ENCODE data around the gene MMP28. TPM values are rescaled to one million over a fixed set of nuclear protein-coding genes. Genes with fewer than 3 reads are reported as not detected.

Gene MMP28
- total RNA-seq, 4 donors from 2014 or later: 75.5 to 150 (median 116) TPM

GRCh38 chr17:35804658-35805192 is 9.3 kb upstream of the MMP28 start:
- intact Hi-C loops (cut with DNase I): loop anchor here (1.0 to 2.0 kb wide), 2 partner anchors 35 to 40 kb away; no protein-coding TSS in a partner anchor
- 41% methylated on average over 1 of the region's 1 CpG for WGBS
- H3K9me3 ChIP-seq: no peaks in the 10 kb centered on the region
- TF ChIP-seq POLR2A (IDR thresholded peaks at IDR 0.05; ENCODE audit: low read depth) (no peak), CTCF (IDR thresholded peaks at IDR 0.05) (peak; percentile 90 to 99 (median 91)), EP300 (IDR thresholded peaks at IDR 0.05) (no peak), POLR2AphosphoS5 (IDR thresholded peaks at IDR 0.05) (peak; percentile 43 to 72)
- H3K4me3 ChIP-seq: no peak overlapping the region
- no peaks in the 10 kb centered on the region for H3K27me3 ChIP-seq
- H3K36me3 ChIP-seq: no peaks in the 10 kb centered on the region
- no peak for DNase-seq (ENCODE audit: extremely low spot score)
- peaks cover 32 to 53% (median 50%) of the 10 kb centered on the region in 4 donors for H3K4me1 ChIP-seq
- H3K27ac ChIP-seq (replicated peaks in 1 of 4): peak overlapping the region; percentile 61 to 74 (median 66)

DNA sequence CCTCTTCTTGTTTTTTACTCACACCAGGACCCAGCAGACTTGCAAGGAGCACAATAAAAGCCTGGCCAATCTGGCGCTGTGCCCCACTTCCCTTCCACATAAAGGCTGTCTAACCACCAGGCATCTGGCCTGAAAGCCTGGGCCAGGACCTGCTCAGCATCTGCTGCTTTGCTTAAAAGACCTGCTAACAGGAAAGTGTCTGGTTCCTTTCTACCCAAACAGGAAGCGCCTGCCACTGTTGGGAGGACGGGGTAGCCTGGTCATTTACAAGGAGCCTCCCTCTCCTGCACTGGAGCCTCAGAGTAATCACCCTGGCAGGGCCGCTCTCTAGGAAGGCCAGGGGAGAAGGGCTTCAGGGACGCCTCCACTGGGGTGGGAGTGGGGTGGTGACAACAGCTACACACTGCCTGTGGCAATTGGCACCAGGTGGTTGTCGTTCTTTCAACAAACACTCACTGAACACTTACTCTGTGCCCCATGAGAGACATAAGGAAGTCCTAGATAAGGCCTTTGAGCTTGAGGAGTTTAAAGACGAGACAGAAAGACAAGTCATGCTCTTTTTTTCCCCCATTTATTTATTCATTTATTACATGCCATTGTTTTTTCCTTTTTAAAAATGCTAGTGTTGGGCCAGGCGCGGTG is 6.3 kb upstream of the MMP28 start:
- no peaks in the 10 kb centered on the region for H3K36me3 ChIP-seq

GRCh38 chr17:35799942-35800341 is 4.5 kb upstream of the MMP28 start:
- Histone ChIP-seq H3K27me3 (peaks cover 0 to 3% (median 0%) of the 10 kb centered on the region in 4 donors), H3K9me3 (no peaks in the 10 kb centered on the region), H3K4me1 (peaks cover 42 to 77% (median 71%) of the 10 kb centered on the region in 4 donors), H3K36me3 (no peaks in the 10 kb centered on the region), H3K4me3 (no peak overlapping the region), H3K27ac (replicated peaks in 1 of 4) (peak overlapping the region; percentile 72 to 82 (median 74))
- no peak for DNase-seq (ENCODE audit: extremely low spot score)
- TF ChIP-seq CTCF (IDR thresholded peaks at IDR 0.05): no peak
- TF ChIP-seq EP300 (IDR thresholded peaks at IDR 0.05): no peak
- TF ChIP-seq POLR2AphosphoS5 (IDR thresholded peaks at IDR 0.05): peak; percentile 68 to 71
- no peak for TF ChIP-seq POLR2A (IDR thresholded peaks at IDR 0.05; ENCODE audit: low read depth)
- intact Hi-C loops (cut with DNase I): no loop called here

More for the DNA sequence above, 6.3 kb upstream of the MMP28 start:
- intact Hi-C loops (cut with DNase I): no loop called here
- TF ChIP-seq POLR2A (IDR thresholded peaks at IDR 0.05; ENCODE audit: low read depth) (no peak), POLR2AphosphoS5 (IDR thresholded peaks at IDR 0.05) (peak; percentile 58 to 67), EP300 (IDR thresholded peaks at IDR 0.05) (no peak), CTCF (IDR thresholded peaks at IDR 0.05) (no peak)
- peaks cover 32 to 66% (median 59%) of the 10 kb centered on the region in 4 donors for H3K4me1 ChIP-seq
- H3K27me3 ChIP-seq: no peaks in the 10 kb centered on the region
- WGBS: 49% methylated on average over 7 of the region's 9 CpGs
- no peak for DNase-seq (ENCODE audit: extremely low spot score)
- H3K9me3 ChIP-seq: no peaks in the 10 kb centered on the region
- H3K4me3 ChIP-seq: no peak overlapping the region
- peak overlapping the region; percentile 72 to 76 (median 74) for H3K27ac ChIP-seq (replicated peaks in 1 of 4)

DNA sequence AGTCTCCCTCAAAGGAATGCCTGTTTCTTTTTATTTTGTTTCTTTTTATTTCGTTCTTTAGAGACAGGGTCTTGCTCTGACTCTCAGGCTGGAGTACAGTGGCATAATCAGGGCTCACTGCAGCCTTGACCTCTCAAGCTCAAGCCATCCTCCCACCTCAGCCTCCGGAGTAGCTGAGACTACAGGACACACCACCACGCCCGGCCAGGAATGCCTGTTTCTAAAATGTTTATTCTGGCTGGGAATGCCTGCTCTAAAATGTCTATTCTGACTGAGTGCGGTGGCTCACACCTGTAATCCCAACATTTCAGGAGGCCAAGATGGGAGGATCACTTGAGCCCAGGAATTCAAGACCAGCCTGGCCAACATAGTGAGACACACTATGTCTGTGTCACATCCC is 2.5 kb upstream of the MMP28 start:
- Histone ChIP-seq H3K9me3 (no peaks in the 10 kb centered on the region), H3K4me3 (no peak overlapping the region), H3K4me1 (peaks cover 51 to 89% (median 81%) of the 10 kb centered on the region in 4 donors), H3K36me3 (no peaks in the 10 kb centered on the region), H3K27ac (replicated peaks in 1 of 4) (peak overlapping the region; percentile 72 to 82 (median 74)), H3K27me3 (peaks cover 0 to 3% (median 0%) of the 10 kb centered on the region in 4 donors)
- no peak for TF ChIP-seq EP300 (IDR thresholded peaks at IDR 0.05)
- no peak for TF ChIP-seq POLR2AphosphoS5 (IDR thresholded peaks at IDR 0.05)
- TF ChIP-seq CTCF (IDR thresholded peaks at IDR 0.05): no peak
- TF ChIP-seq POLR2A (IDR thresholded peaks at IDR 0.05; ENCODE audit: low read depth): no peak
- 67% methylated on average over 5 of the region's 5 CpGs for WGBS
- no peak for DNase-seq (ENCODE audit: extremely low spot score)
- intact Hi-C loops (cut with DNase I): no loop called here
